GM12872 (cell line): ENCODE measurements around the gene TPM2.

Experiments
- CTCF ChIP-seq: IDR thresholded peaks from 3 replicates; pipeline ENCODE4 v1.5.1; 2011; ENCODE audit warnings: low read depth, mild to moderate bottlenecking, low read length, moderate library complexity; ENCODE audit not compliant: insufficient read depth

TPM2 gene

DNA sequence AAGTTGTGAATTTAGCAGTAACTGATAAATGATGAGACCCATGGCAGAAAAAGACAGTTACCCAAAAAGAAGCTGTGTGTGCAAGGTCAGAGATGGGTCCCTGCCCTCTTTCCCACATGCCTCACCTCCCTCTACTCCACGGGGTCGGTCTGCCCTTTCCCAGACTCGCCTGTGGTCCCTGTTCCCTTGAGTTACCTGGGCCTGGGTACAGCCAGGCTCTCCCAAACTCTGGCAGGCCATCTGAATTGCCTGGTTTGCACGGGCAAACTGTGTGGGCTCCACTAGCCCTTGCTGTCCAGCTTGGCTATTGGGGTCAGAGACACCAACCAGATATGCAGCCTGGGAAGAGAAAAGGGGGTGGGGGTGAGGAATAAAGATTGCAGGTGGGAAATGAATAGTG, 18.4 kb upstream of the TPM2 start:
- TF ChIP-seq CTCF = no peak

DNA sequence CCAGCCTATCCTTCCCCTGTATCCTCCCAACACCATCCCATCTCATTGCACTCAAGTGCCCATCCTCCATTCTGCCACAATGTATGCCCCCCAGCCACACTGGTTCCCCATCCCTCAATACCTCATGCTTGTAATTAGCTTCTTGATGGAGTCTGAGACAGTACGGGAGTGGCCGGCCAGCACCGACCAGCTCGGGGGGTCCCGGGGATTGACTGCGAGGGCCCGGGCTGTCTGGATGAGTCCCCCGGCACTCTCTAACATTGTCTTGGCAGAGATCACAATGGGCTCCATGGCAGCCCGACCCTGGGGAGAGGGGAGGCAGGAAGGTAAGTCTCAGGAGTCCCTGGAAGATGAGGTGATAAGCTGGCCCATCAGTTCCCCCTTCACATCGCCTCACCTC, 17.2 kb upstream of the TPM2 start:
- TF ChIP-seq CTCF = no peak

GRCh38 chr9:35705836-35706430, 16.2 kb upstream of the TPM2 start:
- TF ChIP-seq CTCF = no peak

GRCh38 chr9:35705372-35705771, 15.6 kb upstream of the TPM2 start:
- no peak for TF ChIP-seq CTCF

GRCh38 chr9:35703906-35704672, 14.4 kb upstream of the TPM2 start:
- no peak for TF ChIP-seq CTCF

GRCh38 chr9:35702696-35703095, 13.0 kb upstream of the TPM2 start:
- no peak for TF ChIP-seq CTCF

DNA sequence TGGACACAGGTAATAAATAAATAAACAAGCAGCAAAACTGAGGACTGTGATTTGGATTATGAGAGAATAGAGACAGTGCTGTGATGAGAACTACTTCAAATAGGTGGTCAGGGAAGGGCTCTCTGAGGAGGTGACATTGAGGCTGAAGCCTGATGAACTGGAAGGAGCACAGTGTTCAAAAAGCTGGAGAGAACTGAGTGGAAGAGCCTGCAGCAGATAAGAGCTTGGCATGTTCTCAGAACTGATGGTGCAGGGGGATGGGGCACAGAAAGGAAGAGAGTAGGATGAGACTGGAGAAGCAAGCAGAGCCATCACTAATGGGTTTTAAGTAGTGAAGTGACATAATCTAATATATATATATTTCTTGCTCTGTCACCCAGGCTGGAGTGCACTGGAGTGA, 11.2 kb upstream of the TPM2 start:
- no peak for TF ChIP-seq CTCF
